ENCODE results near the gene SRMS. TPM values are rescaled to one million over a fixed set of nuclear protein-coding genes. Genes with fewer than 3 reads are reported as not detected.

SRMS gene
- total and polyA plus RNA-seq, 8 donors: 0.08 to 0.27 (median 0.18) TPM; not detected in 3

DNA sequence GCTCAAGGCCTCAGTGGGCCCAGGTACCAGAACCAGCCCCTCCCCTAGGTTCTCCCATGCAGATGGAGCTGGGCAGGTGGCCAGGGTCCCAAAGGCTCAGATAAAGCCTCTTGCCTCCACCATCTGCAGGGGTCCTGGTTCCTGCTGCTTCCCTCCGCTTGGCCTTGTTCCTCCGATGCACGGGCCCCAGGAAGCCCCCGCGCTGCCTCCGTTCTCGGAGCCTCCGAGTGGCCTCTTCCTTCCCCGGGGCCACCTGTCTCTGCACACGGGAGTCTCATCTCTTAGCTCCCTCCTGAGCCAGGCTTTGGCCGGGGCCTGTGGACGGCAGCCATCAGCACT is 8.5 kb downstream of the SRMS start:
- Histone ChIP-seq H3K9me3 (no peaks in the 10 kb centered on the region), H3K27ac (no peak overlapping the region), H3K4me1 (peaks cover 13 to 31% of the 10 kb centered on the region in 2 donors), H3K36me3 (no peaks in the 10 kb centered on the region), H3K4me3 (no peak overlapping the region), H3K27me3 (peaks cover 0 to 28% of the 10 kb centered on the region in 2 donors)
- ATAC-seq (no peak), DNase-seq (no peak)
- intact Hi-C loops (cut with DNase I): no loop called here
- TF ChIP-seq, protein P1, sequence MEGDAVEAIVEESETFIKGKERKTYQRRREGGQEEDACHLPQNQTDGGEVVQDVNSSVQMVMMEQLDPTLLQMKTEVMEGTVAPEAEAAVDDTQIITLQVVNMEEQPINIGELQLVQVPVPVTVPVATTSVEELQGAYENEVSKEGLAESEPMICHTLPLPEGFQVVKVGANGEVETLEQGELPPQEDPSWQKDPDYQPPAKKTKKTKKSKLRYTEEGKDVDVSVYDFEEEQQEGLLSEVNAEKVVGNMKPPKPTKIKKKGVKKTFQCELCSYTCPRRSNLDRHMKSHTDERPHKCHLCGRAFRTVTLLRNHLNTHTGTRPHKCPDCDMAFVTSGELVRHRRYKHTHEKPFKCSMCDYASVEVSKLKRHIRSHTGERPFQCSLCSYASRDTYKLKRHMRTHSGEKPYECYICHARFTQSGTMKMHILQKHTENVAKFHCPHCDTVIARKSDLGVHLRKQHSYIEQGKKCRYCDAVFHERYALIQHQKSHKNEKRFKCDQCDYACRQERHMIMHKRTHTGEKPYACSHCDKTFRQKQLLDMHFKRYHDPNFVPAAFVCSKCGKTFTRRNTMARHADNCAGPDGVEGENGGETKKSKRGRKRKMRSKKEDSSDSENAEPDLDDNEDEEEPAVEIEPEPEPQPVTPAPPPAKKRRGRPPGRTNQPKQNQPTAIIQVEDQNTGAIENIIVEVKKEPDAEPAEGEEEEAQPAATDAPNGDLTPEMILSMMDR (IDR thresholded peaks at IDR 0.05): no peak

DNA sequence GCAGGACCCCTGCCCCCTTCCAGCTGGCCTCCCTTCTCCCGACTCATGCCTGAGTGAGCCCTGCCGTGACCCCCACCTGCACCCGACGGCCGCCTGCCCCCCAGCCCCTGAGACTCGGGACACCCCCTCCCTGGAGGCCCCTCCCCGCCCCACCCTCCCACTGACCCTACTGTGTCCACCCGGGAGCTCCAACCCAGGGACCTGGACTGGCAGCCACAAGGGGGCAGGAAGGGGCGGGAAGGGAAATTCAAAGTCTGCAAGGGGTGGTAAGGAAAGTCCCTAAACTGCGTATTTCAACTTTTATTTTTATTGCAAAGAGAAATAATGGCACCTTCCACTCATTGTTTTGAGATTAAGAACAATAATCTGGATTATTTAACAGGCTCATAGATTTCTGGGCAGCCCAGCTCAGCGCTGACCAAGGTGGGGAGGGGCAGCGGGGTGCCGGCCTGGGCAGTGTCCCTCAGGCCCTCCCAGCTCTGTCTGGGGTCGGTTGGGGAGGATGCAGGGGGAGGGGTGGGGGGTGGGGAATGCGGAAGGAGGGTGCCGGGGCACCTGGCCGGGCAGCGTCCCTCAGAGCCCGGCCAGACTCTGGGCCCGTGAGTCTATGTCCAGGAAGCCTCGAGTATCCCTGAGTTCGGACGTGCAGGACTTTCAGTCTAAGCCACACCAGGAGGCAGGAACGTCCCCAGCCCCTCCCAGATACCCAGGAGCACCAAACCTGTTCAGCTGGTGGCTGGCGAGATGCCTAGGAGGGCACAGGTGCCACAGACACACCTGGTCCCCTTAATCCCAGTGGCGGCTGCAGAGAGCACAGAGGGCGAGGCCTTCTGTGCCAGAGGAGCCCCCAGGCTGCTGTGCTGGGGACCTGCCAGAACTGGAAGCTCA is 9.1 kb downstream of the SRMS start:
- ATAC-seq: peak; percentile 36
- Histone ChIP-seq H3K4me1 (peaks cover 13 to 31% of the 10 kb centered on the region in 2 donors), H3K27me3 (peaks cover 0 to 32% of the 10 kb centered on the region in 2 donors), H3K27ac (peak overlapping the region; percentile 85 to 89), H3K36me3 (no peaks in the 10 kb centered on the region), H3K9me3 (no peaks in the 10 kb centered on the region), H3K4me3 (peak overlapping the region; percentile 25 to 42)
- DNase-seq: peak in 2 of 4 donors; percentile 75 to 81
- intact Hi-C loops (cut with DNase I): no loop called here
- TF ChIP-seq, protein P1 (IDR thresholded peaks at IDR 0.05): peak in 1 of 2 donors; percentile 0

GRCh38 chr20:63537525-63538203 is 9.9 kb downstream of the SRMS start:
- Histone ChIP-seq H3K4me1 (peaks cover 13 to 31% of the 10 kb centered on the region in 2 donors), H3K9me3 (no peaks in the 10 kb centered on the region), H3K27me3 (peaks cover 0 to 38% of the 10 kb centered on the region in 2 donors), H3K4me3 (peak overlapping the region; percentile 25 to 42), H3K36me3 (no peaks in the 10 kb centered on the region), H3K27ac (peak overlapping the region; percentile 85 to 89)
- TF ChIP-seq, protein P1 (IDR thresholded peaks at IDR 0.05): peak; percentile 95 to 99
- DNase-seq (peak; percentile 75 to 99 (median 94)), ATAC-seq (peak; percentile 92)
- intact Hi-C loops (cut with DNase I): no loop called here

DNA sequence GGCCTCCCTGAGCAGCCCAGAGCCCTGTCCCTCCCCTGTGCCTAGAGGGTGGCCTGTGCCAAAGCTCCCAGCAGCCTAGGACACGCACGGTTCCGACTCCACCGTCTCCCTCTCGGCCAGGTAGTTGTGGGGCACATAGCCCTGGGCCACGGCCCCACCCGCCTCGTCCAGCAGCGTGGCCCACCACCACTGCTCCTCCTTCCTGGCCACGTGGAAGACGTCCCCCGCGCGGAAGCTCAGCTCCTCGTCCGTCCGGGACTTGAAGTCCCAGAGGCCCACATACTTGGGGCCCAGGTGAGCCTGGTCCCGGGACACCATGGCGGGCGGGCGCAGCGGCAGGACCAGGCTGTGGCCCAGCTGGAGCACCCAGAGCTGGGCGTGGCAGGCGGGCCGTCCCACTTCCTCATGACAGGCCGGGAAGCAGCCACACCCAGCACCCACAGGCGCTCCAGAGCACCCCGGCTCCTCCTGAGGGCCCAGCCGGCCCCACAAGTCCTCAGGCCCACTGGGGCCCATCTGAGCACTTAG is 10.5 kb downstream of the SRMS start, which contains the start of gene PTK6:
TSS of gene PTK6 (minus strand) at position 380 of the 528 bp plus-strand sequence. CDS start at position 318, 62 bp downstream.
- TF ChIP-seq, protein P1 (IDR thresholded peaks at IDR 0.05): no peak
- Histone ChIP-seq H3K27ac (peak within 1 kb of the TSS; percentile 85 to 89), H3K36me3 (no peaks in the 10 kb centered on the region), H3K4me3 (peak within 1 kb of the TSS; percentile 25 to 42), H3K4me1 (peaks cover 13 to 31% of the 10 kb centered on the region in 2 donors), H3K27me3 (peaks cover 0 to 41% of the 10 kb centered on the region in 2 donors), H3K9me3 (no peaks in the 10 kb centered on the region)
- ATAC-seq (peak; percentile 69), DNase-seq (peak in 2 of 4 donors; percentile 88 to 94)
- intact Hi-C loops (cut with DNase I): no loop called here
